Endothelial cell of umbilical vein (primary cell): ENCODE results near the gene TEX22. TPM values are rescaled to one million over a fixed set of nuclear protein-coding genes. Genes with fewer than 3 reads are reported as not detected.

ENCODE experiments used
- BruUV-seq: library from RNA; stranded (reverse); fragments of 400-500 nt; replicated peaks from 2 replicates; lab custom pipeline; 2021; lab: Mats Ljungman, UMichigan
- CTCF ChIA-PET: fragments of 300-600, 350-600 bp; sonication (Branson Sonifier 250); formaldehyde crosslinking; loops from one replicate; lab custom pipeline; 2021; ENCODE audit warnings: antibody characterized with exemption, inconsistent platforms; lab: Charles Lee
- POLR2A ChIA-PET: fragments of 300-600, 350-600 bp; sonication (Branson Sonifier 250); formaldehyde crosslinking; loops from one replicate; lab custom pipeline; 2021; ENCODE audit warnings: antibody characterized with exemption, inconsistent platforms; lab: Charles Lee
- DNase-seq: peaks from one replicate; pipeline ENCODE4 v3.0.0-alpha.2; 2011; ENCODE audit warnings: low read depth, low spot score
- FAIRE-seq: peaks from 2 replicates; lab custom pipeline; 2011; peaks lifted over from hg19 to GRCh38; lab: Jason Lieb, UNC
- H2AFZ ChIP-seq: 2 replicates; pipeline ENCODE4 v1.6.0; 2012; ENCODE audit warnings: low read depth, low read length, control low read depth, inconsistent platforms
- H3K27ac ChIP-seq: 2 replicates; pipeline ENCODE4 v1.5.1; 2011; ENCODE audit warnings: low read depth, mild to moderate bottlenecking, control low read depth, low read length, moderate library complexity; ENCODE audit not compliant: insufficient read depth
- H3K27me3 ChIP-seq, 2 experiments: 2 replicates each; pipeline versions ENCODE4 v1.6.0 to v1.6.1; 2011; ENCODE audit warnings: low read length in 2 of 2, mixed read lengths in 1 of 2; ENCODE audit not compliant: control insufficient read depth in 2 of 2, insufficient read depth in 2 of 2
- H3K36me3 ChIP-seq, 2 experiments: 2 replicates in 1 of 2; 3 replicates in 1 of 2; pipeline ENCODE4 v1.5.1; 2011; ENCODE audit warnings: low read length in 2 of 2, mild to moderate bottlenecking in 1 of 2, moderate library complexity in 1 of 2; ENCODE audit not compliant: control insufficient read depth in 2 of 2, insufficient read depth in 2 of 2; ENCODE audit errors: extremely low read depth in 1 of 2
- H3K4me1 ChIP-seq: 3 replicates; pipeline ENCODE4 v1.5.1; 2011; ENCODE audit warnings: mild to moderate bottlenecking, low read length; ENCODE audit not compliant: control insufficient read depth, insufficient read depth; ENCODE audit errors: extremely low read depth
- H3K4me2 ChIP-seq: 2 replicates; pipeline ENCODE4 v1.6.1; 2011; ENCODE audit warnings: low read length, control low read depth, mixed read lengths; ENCODE audit not compliant: insufficient read depth
- H3K4me3 ChIP-seq, 3 experiments: fragments of 200-600 bp in 1 of 3; sonication (generic), shearing (Covaris generic) in 1 of 3; replicated peaks in 1 of 3; 2 replicates each; pipeline ENCODE4 v1.5.1; 2011 to 2016; ENCODE audit warnings: control low read depth in 3 of 3, low read length in 3 of 3, mild to moderate bottlenecking in 2 of 3, inconsistent platforms in 1 of 3, low read depth in 1 of 3, moderate library complexity in 1 of 3; ENCODE audit not compliant: insufficient read depth in 1 of 3
- H3K79me2 ChIP-seq: 2 replicates; pipeline ENCODE4 v1.6.0; 2012; ENCODE audit warnings: low read length, inconsistent platforms; ENCODE audit not compliant: control insufficient read depth, insufficient read depth
- H3K9ac ChIP-seq: replicated peaks from 2 replicates; pipeline ENCODE3; 2011; ENCODE audit warnings: low read length, control low read depth; ENCODE audit not compliant: insufficient read depth; ENCODE audit errors: extremely low read depth
- H3K9me1 ChIP-seq: replicated peaks from 3 replicates; pipeline ENCODE4 v1.6.0; 2011; ENCODE audit warnings: mild to moderate bottlenecking, low read length; ENCODE audit not compliant: control insufficient read depth, insufficient read depth; ENCODE audit errors: extremely low read depth
- H3K9me3 ChIP-seq: replicated peaks from 2 replicates; pipeline ENCODE4 v1.5.1; 2012; ENCODE audit warnings: low read length, inconsistent platforms; ENCODE audit not compliant: control insufficient read depth, insufficient read depth
- H4K20me1 ChIP-seq: replicated peaks from 2 replicates; pipeline ENCODE3; 2011; ENCODE audit warnings: mild to moderate bottlenecking, low read length; ENCODE audit not compliant: control insufficient read depth, insufficient read depth; ENCODE audit errors: extremely low read depth
- EZH2 ChIP-seq: IDR thresholded peaks from 2 replicates; pipeline ENCODE4 v1.6.1; 2012; ENCODE audit warnings: borderline replicate concordance, low read depth, mild to moderate bottlenecking, moderate library complexity, low read length, inconsistent platforms; ENCODE audit not compliant: severe bottlenecking
- FOS ChIP-seq: IDR thresholded peaks from 2 replicates; pipeline ENCODE4 v1.6.1; 2011; ENCODE audit warnings: mild to moderate bottlenecking, low read length, moderate library complexity, borderline replicate concordance; ENCODE audit not compliant: insufficient read depth
- GATA2 ChIP-seq: IDR thresholded peaks from 2 replicates; pipeline ENCODE4 v1.7.0; 2011; ENCODE audit warnings: low read depth, mild to moderate bottlenecking, moderate library complexity, mixed read lengths, low read length; ENCODE audit not compliant: insufficient read length, insufficient read depth
- JUN ChIP-seq: IDR thresholded peaks from 2 replicates; pipeline ENCODE4 v1.6.1; 2011; ENCODE audit warnings: borderline replicate concordance, low read depth; ENCODE audit not compliant: insufficient read length, insufficient read depth
- MYC ChIP-seq: IDR thresholded peaks from one replicate; pipeline ENCODE4 v1.6.1; 2011; ENCODE audit warnings: mild to moderate bottlenecking, low read depth, low read length
- POLR2A ChIP-seq: IDR thresholded peaks from 2 replicates; pipeline ENCODE4 v1.6.1; 2012; ENCODE audit warnings: low read depth, mild to moderate bottlenecking, control low read depth, low read length
- POLR2AphosphoS5 ChIP-seq: IDR thresholded peaks from 2 replicates; pipeline ENCODE4 v1.6.1; 2012; ENCODE audit warnings: low read depth, mild to moderate bottlenecking, control low read depth, low read length, moderate library complexity; ENCODE audit not compliant: insufficient read depth
- dilution Hi-C: fragments of 300-500 bp; cut with MboI; formaldehyde crosslinking; loops from one replicate; pipeline ENCODE4 v1.15.0; 2019; ENCODE audit warnings: low sequenced_read_pairs; ENCODE audit not compliant: extremely low pct_ligation_motif_present
- intact Hi-C: fragments of 100-400 bp; cut with micrococcal nuclease; formaldehyde crosslinking; loops from one replicate; pipeline ENCODE4 v1.10.0; 2022
- polyA plus RNA-seq, 4 experiments: library from polyadenylated mRNA; depleted of rRNA in 3 of 4; stranded (reverse) in 3 of 4; unstranded in 1 of 4; fragments of >200 nt; gene quantifications; 2 replicates each; pipeline versions ENCODE4 v1.2.1 to v1.2.3, GENCODE V29; 2011 to 2012; ENCODE audit warnings: missing spikeins in 1 of 4
- total RNA-seq: library from RNA; stranded (reverse); gene quantifications from 2 replicates; pipeline ENCODE4 v1.2.3, GENCODE V29; 2021
- TF ChIP-seq, protein P1 (sequence below): IDR thresholded peaks from 2 replicates; pipeline ENCODE4 v1.6.1; 2011; ENCODE audit not compliant: insufficient read depth, insufficient read length
- TF ChIP-seq, protein P2 (sequence below), 2 donors: IDR thresholded peaks; 1 replicate in 1 of 2; 2 replicates in 1 of 2; pipeline ENCODE4 v1.5.1; 2011; ENCODE audit warnings: low read length in 2 of 2, mild to moderate bottlenecking in 2 of 2, moderate library complexity in 2 of 2, control low read depth in 1 of 2, inconsistent platforms in 1 of 2, low read depth in 1 of 2; ENCODE audit not compliant: insufficient read depth in 1 of 2; ENCODE audit errors: extremely low read depth in 1 of 2

Gene TEX22
- total and polyA plus RNA-seq, 2 donors (not counting 3 experiments of a cell fraction or from before 2014, with no cell fraction given), result 0.06 to 1.1 TPM

DNA sequence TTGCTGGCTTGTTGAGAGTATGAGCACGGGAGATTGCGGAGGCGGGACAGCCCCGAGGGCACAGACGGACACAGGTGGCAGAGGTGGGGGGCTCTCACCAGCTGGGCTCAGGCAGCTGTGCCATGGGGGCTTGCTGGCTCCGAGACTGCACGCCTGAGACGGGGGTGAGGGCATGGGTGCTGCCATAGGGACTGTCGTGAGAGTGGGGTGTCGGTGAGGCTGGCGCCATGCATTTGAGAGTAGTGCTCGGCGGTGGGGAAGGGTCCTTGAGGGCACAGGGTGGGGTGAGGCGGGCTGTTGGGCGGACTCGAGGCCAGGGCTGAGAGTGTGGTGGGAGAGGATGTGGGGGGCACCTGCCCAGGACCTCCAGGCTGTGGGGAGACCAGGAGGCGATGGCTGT lies 40.7 kb upstream of the TEX22 start:
- H3K4me2 ChIP-seq, result no peak overlapping the region
- H3K79me2 ChIP-seq, result no peaks in the 10 kb centered on the region
- no peaks in the 10 kb centered on the region for H3K9me3 ChIP-seq
- no peak overlapping the region for H3K4me3 ChIP-seq
- H3K9me1 ChIP-seq, result no peaks in the 10 kb centered on the region
- FAIRE-seq (no peak), DNase-seq (no peak)
- intact Hi-C loops, result no loop called here
- no peak overlapping the region for H2AFZ ChIP-seq
- H3K27me3 ChIP-seq, result no peaks in the 10 kb centered on the region
- H4K20me1 ChIP-seq, result no peaks in the 10 kb centered on the region
- no TSS peak for BruUV-seq
- H3K36me3 ChIP-seq, result peaks cover 0 to 2% of the 10 kb centered on the region in 2 experiments
- ChIA-PET POLR2A (no interaction called here), CTCF (no interaction called here)
- dilution Hi-C loops, result no loop called here
- H3K4me1 ChIP-seq, result no peaks in the 10 kb centered on the region
- no peak overlapping the region for H3K9ac ChIP-seq
- no peak overlapping the region for H3K27ac ChIP-seq
- no peak for TF ChIP-seq POLR2AphosphoS5
- no peak for TF ChIP-seq MYC

DNA sequence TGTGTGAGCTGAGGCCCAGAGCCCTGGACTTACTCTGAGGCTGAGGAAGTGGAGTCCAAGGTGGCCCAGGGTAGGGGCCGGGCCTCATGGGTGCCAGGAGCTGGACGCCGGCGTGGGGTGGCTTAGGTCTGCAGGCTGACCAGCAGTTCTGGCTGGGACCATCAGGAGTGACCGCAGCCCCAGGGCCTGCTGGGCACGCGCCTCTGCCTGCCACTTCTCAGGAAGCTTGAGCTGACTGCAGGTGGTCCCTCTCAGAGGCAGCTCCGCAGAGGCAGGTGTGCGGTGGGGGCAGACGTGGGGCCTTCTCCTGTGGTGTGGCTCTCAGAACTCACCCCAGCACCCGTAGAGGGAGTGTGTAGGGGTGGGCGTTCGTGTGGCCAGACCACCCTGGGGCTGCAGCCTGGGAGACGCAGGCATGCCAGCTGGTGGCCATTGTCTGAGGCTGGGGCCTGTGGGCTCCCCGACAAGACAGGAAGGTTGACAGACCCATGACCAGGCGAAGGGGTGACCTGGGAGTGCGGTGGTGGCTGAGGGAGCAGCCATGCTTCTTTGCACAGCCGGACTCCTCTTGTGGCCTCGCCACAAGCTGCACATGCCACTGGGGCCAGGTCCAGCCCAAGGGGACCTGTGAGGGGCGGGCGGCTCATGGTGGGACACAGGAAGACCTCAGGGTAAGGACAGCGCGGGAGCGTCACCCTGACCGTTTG lies 40.0 kb upstream of the TEX22 start:
- no peak for TF ChIP-seq MYC
- TF ChIP-seq, protein P1, sequence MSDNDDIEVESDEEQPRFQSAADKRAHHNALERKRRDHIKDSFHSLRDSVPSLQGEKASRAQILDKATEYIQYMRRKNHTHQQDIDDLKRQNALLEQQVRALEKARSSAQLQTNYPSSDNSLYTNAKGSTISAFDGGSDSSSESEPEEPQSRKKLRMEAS, result no peak
- TF ChIP-seq EZH2, result no peak
- TF ChIP-seq POLR2AphosphoS5, result no peak
- TF ChIP-seq POLR2A, result no peak
- no peak for TF ChIP-seq GATA2
- TF ChIP-seq FOS, result no peak
- TF ChIP-seq, protein P2, sequence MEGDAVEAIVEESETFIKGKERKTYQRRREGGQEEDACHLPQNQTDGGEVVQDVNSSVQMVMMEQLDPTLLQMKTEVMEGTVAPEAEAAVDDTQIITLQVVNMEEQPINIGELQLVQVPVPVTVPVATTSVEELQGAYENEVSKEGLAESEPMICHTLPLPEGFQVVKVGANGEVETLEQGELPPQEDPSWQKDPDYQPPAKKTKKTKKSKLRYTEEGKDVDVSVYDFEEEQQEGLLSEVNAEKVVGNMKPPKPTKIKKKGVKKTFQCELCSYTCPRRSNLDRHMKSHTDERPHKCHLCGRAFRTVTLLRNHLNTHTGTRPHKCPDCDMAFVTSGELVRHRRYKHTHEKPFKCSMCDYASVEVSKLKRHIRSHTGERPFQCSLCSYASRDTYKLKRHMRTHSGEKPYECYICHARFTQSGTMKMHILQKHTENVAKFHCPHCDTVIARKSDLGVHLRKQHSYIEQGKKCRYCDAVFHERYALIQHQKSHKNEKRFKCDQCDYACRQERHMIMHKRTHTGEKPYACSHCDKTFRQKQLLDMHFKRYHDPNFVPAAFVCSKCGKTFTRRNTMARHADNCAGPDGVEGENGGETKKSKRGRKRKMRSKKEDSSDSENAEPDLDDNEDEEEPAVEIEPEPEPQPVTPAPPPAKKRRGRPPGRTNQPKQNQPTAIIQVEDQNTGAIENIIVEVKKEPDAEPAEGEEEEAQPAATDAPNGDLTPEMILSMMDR (IDR thresholded peaks at IDR 0.05; ENCODE audit: extremely low read depth in 1 of 2, insufficient read depth in 1 of 2, low read depth in 1 of 2, low read length in 2 of 2), result no peak
- no peak for TF ChIP-seq JUN
- ChIA-PET POLR2A (no interaction called here), CTCF (no interaction called here)
- no TSS peak for BruUV-seq
- intact Hi-C loops, result no loop called here
- no peak overlapping the region for H2AFZ ChIP-seq
- dilution Hi-C loops, result no loop called here
- no peak for DNase-seq
- no peaks in the 10 kb centered on the region for H4K20me1 ChIP-seq
- no peaks in the 10 kb centered on the region for H3K9me3 ChIP-seq
- H3K27me3 ChIP-seq, result no peaks in the 10 kb centered on the region
- H3K27ac ChIP-seq, result no peak overlapping the region
- H3K9ac ChIP-seq, result no peak overlapping the region
- H3K36me3 ChIP-seq, result peaks cover 0 to 2% of the 10 kb centered on the region in 2 experiments
- no peaks in the 10 kb centered on the region for H3K79me2 ChIP-seq
- no peak for FAIRE-seq
- H3K9me1 ChIP-seq, result no peaks in the 10 kb centered on the region
- H3K4me2 ChIP-seq, result no peak overlapping the region
- H3K4me3 ChIP-seq, result no peak overlapping the region
- H3K4me1 ChIP-seq, result no peaks in the 10 kb centered on the region
